GM12872 (cell line): ENCODE measurements around the gene SUPT20HL2.

ENCODE experiments used
- TF ChIP-seq, protein P1 (sequence below): IDR thresholded peaks from 3 replicates; pipeline ENCODE4 v1.5.1; 2011; ENCODE audit warnings: low read depth, mild to moderate bottlenecking, low read length, moderate library complexity; ENCODE audit not compliant: insufficient read depth

Gene SUPT20HL2

DNA sequence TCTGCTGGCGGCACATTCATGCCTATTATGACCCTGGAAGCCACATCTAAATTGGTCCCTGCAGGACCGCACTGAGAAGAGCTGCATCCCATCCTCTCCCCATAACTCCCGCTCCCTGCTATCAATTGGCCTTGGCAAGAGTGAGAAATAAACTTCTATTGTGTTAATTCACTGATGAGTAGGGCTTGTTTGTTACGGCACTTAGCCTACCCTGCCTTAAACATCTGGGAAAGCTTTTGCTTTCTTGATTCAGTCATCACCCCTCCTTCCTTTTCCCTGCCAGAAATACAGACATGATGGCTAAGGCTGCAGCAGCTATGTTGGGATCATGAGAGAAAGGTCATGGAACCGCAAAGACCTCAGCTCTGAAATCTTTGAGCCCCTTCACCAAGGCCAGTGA, 36.5 kb downstream of the SUPT20HL2 start:
- TF ChIP-seq, protein P1, sequence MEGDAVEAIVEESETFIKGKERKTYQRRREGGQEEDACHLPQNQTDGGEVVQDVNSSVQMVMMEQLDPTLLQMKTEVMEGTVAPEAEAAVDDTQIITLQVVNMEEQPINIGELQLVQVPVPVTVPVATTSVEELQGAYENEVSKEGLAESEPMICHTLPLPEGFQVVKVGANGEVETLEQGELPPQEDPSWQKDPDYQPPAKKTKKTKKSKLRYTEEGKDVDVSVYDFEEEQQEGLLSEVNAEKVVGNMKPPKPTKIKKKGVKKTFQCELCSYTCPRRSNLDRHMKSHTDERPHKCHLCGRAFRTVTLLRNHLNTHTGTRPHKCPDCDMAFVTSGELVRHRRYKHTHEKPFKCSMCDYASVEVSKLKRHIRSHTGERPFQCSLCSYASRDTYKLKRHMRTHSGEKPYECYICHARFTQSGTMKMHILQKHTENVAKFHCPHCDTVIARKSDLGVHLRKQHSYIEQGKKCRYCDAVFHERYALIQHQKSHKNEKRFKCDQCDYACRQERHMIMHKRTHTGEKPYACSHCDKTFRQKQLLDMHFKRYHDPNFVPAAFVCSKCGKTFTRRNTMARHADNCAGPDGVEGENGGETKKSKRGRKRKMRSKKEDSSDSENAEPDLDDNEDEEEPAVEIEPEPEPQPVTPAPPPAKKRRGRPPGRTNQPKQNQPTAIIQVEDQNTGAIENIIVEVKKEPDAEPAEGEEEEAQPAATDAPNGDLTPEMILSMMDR: no peak

DNA sequence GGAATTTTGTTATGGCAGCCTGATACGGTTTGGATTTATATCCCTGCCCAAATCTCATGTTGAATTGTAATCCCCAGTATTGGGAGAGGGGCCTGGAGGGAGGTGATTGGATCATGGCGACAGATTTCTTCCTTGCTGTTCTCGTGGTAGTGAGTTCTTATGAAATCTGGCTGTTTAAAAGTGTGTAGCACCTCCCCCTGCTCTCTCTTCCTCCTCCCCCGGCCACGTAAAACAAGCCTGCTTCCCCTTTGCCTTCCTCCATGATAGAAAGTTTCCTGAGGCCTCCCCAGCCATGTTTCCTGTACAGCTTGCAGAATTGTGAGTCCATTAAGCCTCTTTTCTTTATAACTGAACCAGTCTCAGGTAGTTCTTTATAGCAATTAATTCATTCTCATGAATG, 37.9 kb downstream of the SUPT20HL2 start:
- TF ChIP-seq, protein P1: no peak

DNA sequence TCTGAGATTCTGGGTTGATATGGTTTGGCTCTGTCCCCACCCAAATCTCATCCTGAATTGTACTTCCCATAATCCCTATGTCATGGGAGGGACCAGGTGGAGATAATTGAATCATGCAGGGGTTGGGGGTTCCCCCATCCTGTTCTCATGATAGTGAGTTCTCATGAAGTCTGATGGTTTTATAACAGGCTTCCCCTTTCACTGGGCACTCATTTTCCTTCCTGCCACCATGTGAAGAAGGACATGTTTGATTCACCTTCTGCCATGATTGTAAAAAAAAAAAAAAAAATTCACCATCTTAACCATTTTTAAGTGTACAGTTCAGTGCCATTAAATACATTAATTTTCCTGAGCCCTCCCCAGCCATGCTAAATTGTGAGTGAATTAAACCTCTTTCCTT, 42.6 kb downstream of the SUPT20HL2 start:
- TF ChIP-seq, protein P1: no peak

DNA sequence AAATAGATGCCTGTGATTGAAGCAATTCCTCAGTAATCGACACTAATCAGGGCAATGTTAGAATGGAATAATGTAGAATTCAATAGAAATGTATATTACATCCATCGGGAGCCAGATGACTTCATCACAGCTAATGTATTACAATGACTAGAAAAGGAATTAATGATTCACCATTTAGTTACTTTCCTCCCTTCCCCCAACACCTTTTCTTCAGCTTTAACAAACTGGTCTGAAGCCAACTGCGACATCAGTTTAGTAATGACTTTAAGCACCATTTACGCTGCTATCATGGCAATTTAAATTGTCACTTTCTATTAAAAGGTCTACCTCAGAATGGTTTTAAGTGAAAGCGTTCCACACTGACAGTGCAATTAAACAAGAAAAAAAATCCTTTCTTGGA, 45.1 kb downstream of the SUPT20HL2 start:
- TF ChIP-seq, protein P1: no peak

DNA sequence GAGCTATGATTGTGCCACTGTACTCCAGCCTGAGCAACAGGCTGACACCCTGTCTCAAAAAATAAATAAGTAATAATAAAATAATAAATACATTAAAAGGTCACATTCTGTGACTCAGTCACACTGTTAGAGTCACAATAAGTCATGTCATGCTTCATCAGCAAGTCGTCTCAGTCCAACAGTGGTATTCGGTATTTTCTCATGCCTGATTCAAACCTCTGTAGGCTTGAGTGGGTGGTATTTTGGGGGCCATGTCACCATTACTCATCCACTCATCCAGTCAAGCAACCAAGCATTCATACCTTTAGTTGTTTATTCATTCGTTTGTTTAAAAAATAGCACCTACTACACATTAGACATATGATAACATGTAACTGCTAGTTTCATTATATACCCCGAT, 46.9 kb downstream of the SUPT20HL2 start:
- TF ChIP-seq, protein P1: no peak

DNA sequence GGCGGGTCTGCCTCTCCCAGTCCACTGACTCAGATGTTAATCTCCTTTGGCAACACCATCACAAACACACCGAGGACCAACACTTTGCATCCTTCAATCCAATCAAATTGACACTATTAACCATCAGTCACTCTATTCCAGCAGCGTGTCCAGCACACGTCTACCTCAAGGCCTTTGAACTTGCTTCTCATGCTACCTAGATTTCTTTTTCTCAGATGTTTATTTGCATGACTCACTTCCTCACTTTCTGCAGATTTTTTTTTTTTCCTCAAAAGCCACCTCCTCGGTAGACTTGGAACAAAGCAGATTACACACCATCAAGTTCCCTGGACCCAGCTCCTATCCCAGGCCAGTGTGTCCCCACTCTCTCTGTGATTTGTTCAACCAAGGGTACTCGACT, 49.5 kb downstream of the SUPT20HL2 start:
- TF ChIP-seq, protein P1: no peak

DNA sequence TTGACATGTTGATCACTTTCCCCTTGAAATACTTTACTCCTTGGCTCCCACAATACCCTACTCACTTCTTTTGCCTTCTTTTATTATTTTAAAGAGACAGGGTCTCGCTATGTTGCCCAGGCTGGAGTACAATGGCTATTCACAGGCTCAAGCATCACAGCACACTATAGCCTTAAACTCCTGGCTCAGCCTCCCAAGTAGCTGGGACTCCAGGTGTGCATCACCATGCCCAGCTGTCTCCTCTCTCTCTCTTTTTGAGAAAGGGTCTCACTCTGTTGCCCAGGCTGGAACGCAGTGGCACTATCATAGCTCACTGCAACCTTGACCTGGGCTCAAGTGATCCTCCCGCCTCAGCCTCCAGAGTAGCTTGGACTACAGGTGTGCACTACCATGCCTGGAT, 51.6 kb downstream of the SUPT20HL2 start:
- TF ChIP-seq, protein P1: no peak
